GM12873 (cell line): ENCODE data around the gene SRD5A1.

Source experiments
- CTCF ChIP-seq: IDR thresholded peaks from 2 replicates; pipeline ENCODE4 v1.5.1; 2012; ENCODE audit warnings: low read depth, mild to moderate bottlenecking, moderate library complexity, low read length, control low read depth; ENCODE audit not compliant: insufficient read depth; ENCODE audit errors: missing control alignments

The SRD5A1 gene

DNA sequence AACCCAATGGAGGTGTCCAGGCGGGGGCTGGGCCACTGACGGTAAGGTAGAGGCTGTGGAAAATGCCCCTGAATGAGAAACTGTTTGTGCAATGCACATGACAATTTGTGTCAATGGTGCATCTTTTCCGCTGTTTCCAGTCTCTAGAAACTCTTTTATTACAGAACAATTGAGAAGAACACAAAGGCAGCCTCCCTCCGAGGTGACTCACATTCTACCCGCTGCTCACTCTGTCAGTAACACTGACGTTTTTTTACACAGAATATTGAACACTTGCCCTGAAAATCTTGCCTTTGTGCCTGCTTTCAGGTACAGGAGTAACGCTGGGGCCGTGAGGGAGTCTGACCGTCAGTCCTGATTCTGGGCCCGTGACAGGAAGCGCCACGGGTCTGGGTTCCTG, 68.3 kb downstream of the SRD5A1 start:
- TF ChIP-seq CTCF = no peak

GRCh38 chr5:6702633-6703032, 69.4 kb downstream of the SRD5A1 start:
- TF ChIP-seq CTCF = no peak

GRCh38 chr5:6703806-6704205, 70.6 kb downstream of the SRD5A1 start:
- TF ChIP-seq CTCF = no peak

GRCh38 chr5:6704361-6704851, 71.2 kb downstream of the SRD5A1 start:
- TF ChIP-seq CTCF = no peak

- TF ChIP-seq CTCF = no peak
Measured at GRCh38 chr5:6705088-6705487, 71.8 kb downstream of the SRD5A1 start.

DNA sequence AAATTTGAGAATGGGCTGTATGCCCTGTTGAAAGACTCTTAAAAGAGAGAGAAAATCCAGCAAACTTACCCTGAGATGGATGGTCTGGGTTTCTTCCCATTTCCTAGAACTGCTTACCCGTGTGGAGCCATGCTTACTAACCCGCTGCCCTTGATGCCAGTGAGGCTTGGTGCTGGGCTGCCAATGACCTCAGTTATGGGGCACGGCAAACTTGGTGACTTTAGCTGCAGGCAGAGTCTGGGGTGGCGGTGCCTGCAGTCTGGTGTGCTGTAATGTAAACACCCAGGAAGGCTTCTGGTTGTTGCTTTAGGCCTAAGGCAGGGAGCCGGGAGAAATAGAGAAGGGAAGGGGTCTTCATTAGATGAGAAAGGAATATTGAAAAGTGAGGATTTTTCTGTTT, 72.7 kb downstream of the SRD5A1 start:
- no peak for TF ChIP-seq CTCF

- no peak for TF ChIP-seq CTCF
Measured at GRCh38 chr5:6707852-6708251, 74.6 kb downstream of the SRD5A1 start.
